HCT116 (cell line): ENCODE measurements around the gene TSPAN31. TPM values are rescaled to one million over a fixed set of nuclear protein-coding genes. Genes with fewer than 3 reads are reported as not detected.

Experiments used
- microRNA-seq: library from miRNA; unstranded; fragments of <30 nt; microRNA quantifications from one replicate; pipeline ENCODE4, GENCODE V29; 2016; ENCODE audit warnings: borderline number of aligned reads
- total RNA-seq: library from RNA; stranded (reverse); gene quantifications from one replicate; pipeline ENCODE4 v1.2.1, GENCODE V29; 2021; ENCODE audit not compliant: unreplicated experiment

Gene TSPAN31
- total RNA-seq, 1 experiment from 2014 or later: 14.9 TPM

Small RNAs within 50 kb of the gene (microRNA-seq; reads per million reads assigned to microRNA genes)
- not detected for gene MIR6759

Other genes starting within 250 kb of the TSPAN31 start
- gene DDIT3, start 224.5 kb upstream of the TSPAN31 start, total RNA-seq: 84.7 TPM
- gene MBD6, start 222.2 kb upstream of the TSPAN31 start, total RNA-seq: 70.1 TPM
- gene DCTN2, start 197.8 kb upstream of the TSPAN31 start, total RNA-seq: 95.9 TPM
- gene KIF5A, start 195.0 kb upstream of the TSPAN31 start, total RNA-seq: 5.2 TPM
- 38.4 TPM for gene PIP4K2C, start 153.8 kb upstream of the TSPAN31 start, total RNA-seq
- gene DTX3, start 140.2 kb upstream of the TSPAN31 start, total RNA-seq: 0.37 TPM
- gene ARHGEF25, start 133.6 kb upstream of the TSPAN31 start, total RNA-seq: 3.6 TPM
- 31.3 TPM for gene B4GALNT1, start 111.8 kb upstream of the TSPAN31 start, total RNA-seq
- 98.4 TPM for gene OS9, start 50.9 kb upstream of the TSPAN31 start, total RNA-seq
- gene AGAP2, start 6.3 kb upstream of the TSPAN31 start, total RNA-seq: 15.8 TPM
- 206 TPM for gene CDK4, start 7.3 kb downstream of the TSPAN31 start, total RNA-seq
- 21.8 TPM for gene MARCHF9, start 10.1 kb downstream of the TSPAN31 start, total RNA-seq
- gene CYP27B1, start 22.0 kb downstream of the TSPAN31 start, total RNA-seq: 11.6 TPM
- 56.6 TPM for gene METTL1, start 27.1 kb downstream of the TSPAN31 start, total RNA-seq
- 5.0 TPM for gene EEF1AKMT3, start 27.6 kb downstream of the TSPAN31 start, total RNA-seq
- 53.2 TPM for gene TSFM, start 37.7 kb downstream of the TSPAN31 start, total RNA-seq
- gene AVIL, start 73.7 kb downstream of the TSPAN31 start, total RNA-seq: 1.1 TPM
- gene CTDSP2, start 101.7 kb downstream of the TSPAN31 start, total RNA-seq: 82.7 TPM
- gene ATP23, start 196.5 kb downstream of the TSPAN31 start, total RNA-seq: 9.1 TPM